Measurements from ENCODE around the gene DNAI7.

The DNAI7 gene

DNA sequence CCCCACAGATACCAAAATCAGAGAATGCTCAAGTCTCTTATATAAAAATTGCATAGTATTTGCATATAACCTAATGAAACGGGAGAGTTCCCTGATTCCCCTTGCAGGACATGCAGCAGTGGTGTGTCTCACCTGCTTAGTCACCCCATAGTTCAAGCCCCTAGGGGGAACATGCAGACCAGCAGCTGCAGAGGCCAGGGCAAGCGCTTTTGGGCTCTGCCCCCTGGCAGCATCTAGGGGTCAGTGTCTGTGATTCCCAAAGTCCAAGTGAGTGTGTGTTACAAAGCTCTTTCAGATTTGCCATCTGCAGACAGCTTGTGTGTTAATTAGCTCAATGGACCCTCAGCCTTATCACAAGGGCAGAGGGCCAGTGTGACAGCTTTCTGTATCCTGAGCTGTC lies 110.1 kb downstream of the DNAI7 start:
- H3K27ac ChIP-seq: no peak overlapping the region
- no peaks in the 10 kb centered on the region for H3K9me3 ChIP-seq
- H3K27me3 ChIP-seq: no peaks in the 10 kb centered on the region
- no peak overlapping the region for H3K4me3 ChIP-seq (ENCODE audit: low read depth in 1 of 2, low read length in 1 of 2)
- peaks cover 100% of the 10 kb centered on the region for H3K36me3 ChIP-seq
- no peak for TF ChIP-seq CTCF (IDR thresholded peaks at IDR 0.05)
- H3K4me1 ChIP-seq (ENCODE audit: control insufficient read depth in 1 of 2, insufficient read depth in 1 of 2, low read depth in 1 of 2, low read length in 1 of 2): peaks cover 0 to 7% of the 10 kb centered on the region in 2 experiments

- peaks cover 94% of the 10 kb centered on the region for H3K36me3 ChIP-seq
- H3K27me3 ChIP-seq: no peaks in the 10 kb centered on the region
- no peaks in the 10 kb centered on the region for H3K4me1 ChIP-seq (ENCODE audit: control insufficient read depth in 1 of 2, insufficient read depth in 1 of 2, low read depth in 1 of 2, low read length in 1 of 2)
- no peak overlapping the region for H3K4me3 ChIP-seq (ENCODE audit: low read depth in 1 of 2, low read length in 1 of 2)
- no peak for TF ChIP-seq CTCF (IDR thresholded peaks at IDR 0.05)
- no peaks in the 10 kb centered on the region for H3K9me3 ChIP-seq
- no peak overlapping the region for H3K27ac ChIP-seq
These were observed 111.7 kb downstream of the DNAI7 start for GRCh38 chr12:25083211-25083610.

DNA sequence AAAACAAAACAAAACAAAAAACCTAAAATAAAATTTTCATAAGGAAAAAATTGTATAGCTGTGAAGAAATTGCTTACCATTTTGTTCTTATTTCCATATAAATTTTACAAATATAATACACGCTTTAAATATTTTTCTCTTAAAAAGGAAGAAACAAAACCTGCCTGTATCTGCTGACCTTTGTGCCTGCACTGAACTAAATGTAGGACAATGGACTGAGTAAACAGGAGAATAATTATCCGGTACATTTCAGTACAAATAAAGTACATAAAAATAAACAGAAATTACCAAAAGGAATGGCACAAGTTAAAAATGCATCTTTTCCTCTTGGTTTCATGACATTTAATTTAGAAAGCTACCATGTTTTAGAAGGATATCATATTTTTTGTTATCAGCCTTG lies 112.3 kb downstream of the DNAI7 start:
- H3K36me3 ChIP-seq: peaks cover 93% of the 10 kb centered on the region
- H3K4me3 ChIP-seq (ENCODE audit: low read depth in 1 of 2, low read length in 1 of 2): no peak overlapping the region
- no peaks in the 10 kb centered on the region for H3K4me1 ChIP-seq (ENCODE audit: control insufficient read depth in 1 of 2, insufficient read depth in 1 of 2, low read depth in 1 of 2, low read length in 1 of 2)
- no peak for TF ChIP-seq CTCF (IDR thresholded peaks at IDR 0.05)
- H3K27me3 ChIP-seq: no peaks in the 10 kb centered on the region
- H3K27ac ChIP-seq: no peak overlapping the region
- H3K9me3 ChIP-seq: no peaks in the 10 kb centered on the region

DNA sequence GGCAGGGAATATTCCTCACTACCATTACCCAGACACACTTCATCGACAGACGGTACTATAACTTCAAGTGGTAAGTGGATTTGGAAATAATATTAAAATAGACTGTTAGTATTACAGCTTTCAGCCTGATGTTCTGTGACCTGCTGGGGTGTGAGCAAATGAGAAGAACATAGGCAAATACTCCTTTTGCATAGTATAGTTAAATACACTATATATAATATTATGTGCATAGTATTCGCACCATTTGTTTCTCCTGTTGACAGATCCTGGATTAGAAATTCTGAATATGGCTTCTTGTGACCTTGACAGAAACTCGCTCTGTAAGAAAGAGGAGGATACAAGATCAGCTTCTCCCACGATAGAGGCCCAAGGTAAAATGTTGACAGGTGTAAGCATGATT lies 115.6 kb downstream of the DNAI7 start:
- H3K27ac ChIP-seq: no peak overlapping the region
- no peaks in the 10 kb centered on the region for H3K27me3 ChIP-seq
- no peak overlapping the region for H3K4me3 ChIP-seq (ENCODE audit: low read depth in 1 of 2, low read length in 1 of 2)
- H3K36me3 ChIP-seq: peaks cover 64% of the 10 kb centered on the region
- H3K9me3 ChIP-seq: no peaks in the 10 kb centered on the region
- no peak for TF ChIP-seq CTCF (IDR thresholded peaks at IDR 0.05)
- no peaks in the 10 kb centered on the region for H3K4me1 ChIP-seq (ENCODE audit: control insufficient read depth in 1 of 2, insufficient read depth in 1 of 2, low read depth in 1 of 2, low read length in 1 of 2)

- H3K27me3 ChIP-seq: no peaks in the 10 kb centered on the region
- H3K36me3 ChIP-seq: peaks cover 63% of the 10 kb centered on the region
- no peak overlapping the region for H3K4me3 ChIP-seq (ENCODE audit: low read depth in 1 of 2, low read length in 1 of 2)
- no peak for TF ChIP-seq CTCF (IDR thresholded peaks at IDR 0.05)
- H3K4me1 ChIP-seq (ENCODE audit: control insufficient read depth in 1 of 2, insufficient read depth in 1 of 2, low read depth in 1 of 2, low read length in 1 of 2): peaks cover 16 to 21% of the 10 kb centered on the region in 2 experiments
- peak overlapping the region; percentile 67 for H3K27ac ChIP-seq
- H3K9me3 ChIP-seq: no peaks in the 10 kb centered on the region
These were observed 120.0 kb downstream of the DNAI7 start for GRCh38 chr12:25074954-25075353.

DNA sequence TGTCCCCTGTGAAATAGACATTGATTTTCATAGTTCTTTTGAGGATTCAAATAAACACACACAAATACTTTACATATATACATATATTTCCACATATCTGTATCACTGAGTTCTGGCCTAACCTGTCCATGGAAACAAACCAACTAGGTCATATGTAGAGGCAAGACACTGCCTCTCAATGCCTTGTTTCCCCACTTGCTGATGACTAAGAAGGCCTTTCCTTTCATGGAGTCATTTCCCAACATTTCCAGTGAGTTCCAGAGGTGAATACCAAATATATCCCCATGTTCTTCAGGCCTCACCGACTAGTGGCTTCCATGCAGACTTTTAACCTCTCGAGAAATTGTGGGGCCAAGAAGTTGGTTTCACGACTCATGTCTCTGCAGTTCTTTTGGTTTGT lies 120.8 kb downstream of the DNAI7 start:
- TF ChIP-seq CTCF (IDR thresholded peaks at IDR 0.05): no peak
- H3K4me3 ChIP-seq (ENCODE audit: low read depth in 1 of 2, low read length in 1 of 2): no peak overlapping the region
- no peaks in the 10 kb centered on the region for H3K9me3 ChIP-seq
- H3K27me3 ChIP-seq: no peaks in the 10 kb centered on the region
- H3K36me3 ChIP-seq: peaks cover 63% of the 10 kb centered on the region
- peak overlapping the region; percentile 67 for H3K27ac ChIP-seq
- H3K4me1 ChIP-seq (ENCODE audit: control insufficient read depth in 1 of 2, insufficient read depth in 1 of 2, low read depth in 1 of 2, low read length in 1 of 2): peaks cover 16 to 21% of the 10 kb centered on the region in 2 experiments

Data from neutrophil (primary cell).